HepG2 (cell line): ENCODE measurements around the gene HLA-DMB. TPM values are rescaled to one million over a fixed set of nuclear protein-coding genes. Genes with fewer than 3 reads are reported as not detected.

ENCODE experiments used
- CEBPG ChIP-seq: IDR thresholded peaks from 2 replicates; pipeline ENCODE4 v1.6.1; 2016
- DNMT3B ChIP-seq: conservative IDR thresholded peaks from 2 replicates; pipeline ENCODE4 v1.6.1; 2016; ENCODE audit warnings: missing biosample characterization, control low read depth
- FOXP1 ChIP-seq, 2 experiments: fragments of 450-650 bp in 1 of 2; IDR thresholded peaks; 2 replicates each; pipeline ENCODE4 v1.6.1; 2017 to 2018; ENCODE audit warnings: antibody characterized with exemption in 1 of 2
- HOXA9 ChIP-seq: sonication (generic); formaldehyde crosslinking; IDR thresholded peaks from 2 replicates; pipeline ENCODE4 v1.8.1; 2022; ENCODE audit warnings: missing genetic modification reagents, mild to moderate bottlenecking, moderate library complexity, borderline replicate concordance
- IRF9 ChIP-seq: sonication (generic); formaldehyde crosslinking; IDR thresholded peaks from 2 replicates; pipeline ENCODE4 v1.8.0; 2022; ENCODE audit warnings: missing genetic modification reagents, mild to moderate bottlenecking, borderline replicate concordance
- MAZ ChIP-seq, 2 experiments: sonication (generic) in 1 of 2; formaldehyde crosslinking in 1 of 2; IDR thresholded peaks; 2 replicates each; pipeline versions ENCODE4 v1.5.0 to v1.6.1; 2012 to 2020; ENCODE audit warnings: low read depth in 2 of 2, mild to moderate bottlenecking in 2 of 2, borderline replicate concordance in 1 of 2, improper control_type of control experiment in 1 of 2, low read length in 1 of 2, missing genetic modification reagents in 1 of 2, moderate library complexity in 1 of 2
- MXD3 ChIP-seq: IDR thresholded peaks from 2 replicates; pipeline ENCODE4 v1.6.1; 2016; ENCODE audit warnings: mild to moderate bottlenecking, missing biosample characterization, missing genetic modification reagents
- ZEB1 ChIP-seq: IDR thresholded peaks from 2 replicates; pipeline ENCODE4 v1.6.1; 2012; ENCODE audit warnings: mild to moderate bottlenecking, low read depth, inconsistent platforms; ENCODE audit not compliant: insufficient replicate concordance
- ZNF572 ChIP-seq: sonication (generic); formaldehyde crosslinking; IDR thresholded peaks from 2 replicates; pipeline ENCODE4 v1.5.1; 2020; ENCODE audit warnings: mild to moderate bottlenecking, missing genetic modification reagents
- polyA plus RNA-seq, 8 experiments: library from polyadenylated mRNA; depleted of rRNA in 3 of 8; stranded (reverse) in 7 of 8; unstranded in 1 of 8; fragments of >200 nt; fragmentation: Illumina TruSeq in 4 of 8; extraction: Trizol in 4 of 8; gene quantifications; 2 replicates each; pipeline versions ENCODE4 v1.2.1 to v1.2.3, GENCODE V29; 2011 to 2016; ENCODE audit warnings: low read depth in 4 of 8, missing spikeins in 1 of 8, mixed read lengths in 1 of 8; ENCODE audit not compliant: insufficient read depth in 1 of 8
- total RNA-seq, 5 experiments: library from RNA; depleted of rRNA; stranded (reverse); fragments of >200 nt; fragmentation: Illumina TruSeq; extraction: Trizol; gene quantifications; 2 replicates each; pipeline ENCODE4 v1.2.3, GENCODE V29; 2016; ENCODE audit warnings: low read depth in 1 of 5
- TF ChIP-seq, protein P1 (sequence below): sonication (generic); formaldehyde crosslinking; IDR thresholded peaks from 2 replicates; pipeline ENCODE4 v1.4.0; 2020; ENCODE audit warnings: low read depth, missing genetic modification reagents
- TF ChIP-seq, protein P2 (sequence below): sonication (generic); formaldehyde crosslinking; IDR thresholded peaks from 2 replicates; pipeline ENCODE4 v1.4.0; 2020; ENCODE audit warnings: missing genetic modification reagents
- TF ChIP-seq, protein P3 (sequence below): IDR thresholded peaks from 2 replicates; pipeline ENCODE4 v1.6.1; 2016; ENCODE audit warnings: missing compliant biosample characterization, missing genetic modification reagents, borderline replicate concordance
- TF ChIP-seq, protein P4 (sequence below): sonication (generic); formaldehyde crosslinking; IDR thresholded peaks from 2 replicates; pipeline ENCODE4 v1.4.0; 2020; ENCODE audit warnings: missing genetic modification reagents

The HLA-DMB gene
- total and polyA plus RNA-seq, 2 of the 13 experiments (the other 11 are each of a cell fraction or from before 2014, with no cell fraction given) = not detected

DNA sequence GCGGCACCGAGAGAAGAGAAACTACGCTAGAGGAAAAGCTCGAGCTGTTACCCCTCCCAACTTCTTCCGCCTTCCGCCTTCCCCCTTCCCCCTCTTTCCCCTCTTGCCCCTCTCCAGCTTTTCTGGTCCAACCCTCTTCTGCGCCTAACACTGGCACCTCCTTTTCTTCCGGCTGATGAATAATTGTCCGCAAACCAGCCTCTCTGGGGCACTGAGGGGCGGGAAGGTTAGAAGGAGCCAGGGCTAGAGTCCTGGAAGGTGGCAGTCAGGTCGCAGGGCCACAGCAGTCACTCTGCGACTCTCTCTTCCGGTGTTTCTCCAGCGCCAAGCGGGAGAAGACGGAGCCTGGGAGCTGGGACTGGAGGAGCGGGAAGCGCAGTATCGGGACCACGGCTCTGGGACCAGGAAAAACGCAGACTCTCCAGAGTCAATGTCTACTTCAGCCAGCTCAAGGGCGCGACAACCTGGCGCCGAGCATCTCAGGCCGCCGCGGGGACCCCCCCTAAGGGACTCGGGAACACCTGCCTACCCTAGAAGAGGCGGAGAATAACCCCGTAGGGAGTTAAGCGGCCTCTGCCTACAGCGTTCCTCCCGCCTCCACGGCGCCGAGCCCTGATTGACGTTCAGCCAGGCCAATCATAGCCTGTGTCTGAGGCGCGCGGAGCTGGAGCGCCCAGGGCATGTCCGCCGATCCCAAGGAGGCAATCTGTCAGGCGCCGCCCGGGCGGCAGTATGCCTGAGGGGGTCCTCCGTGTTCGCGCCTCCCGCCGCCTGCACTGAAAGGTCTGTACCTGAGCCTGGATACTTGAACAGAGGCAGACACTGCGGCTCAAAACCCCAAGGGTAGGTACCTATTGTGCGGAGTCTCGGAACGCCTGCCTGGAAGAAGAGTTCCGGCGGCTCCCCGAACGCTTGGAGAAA lies 46.5 kb downstream of the HLA-DMB start (continued):
- TF ChIP-seq HOXA9 (CRISPR knock-in tag) (peak; percentile 44; the same call in 1 of the 2 replicates), DNMT3B (CRISPR knock-in tag) (no peak; the same call in 1 of the 2 replicates), ZNF572 (0 out of 2 replicates have a peak, but pooled peaks have one; percentile 77), FOXP1 (IDR thresholded peaks at IDR 0.05) (no peak), FOXP1 (CRISPR knock-in tag; IDR thresholded peaks at IDR 0.05) (no peak), MXD3 (peak; percentile 52; the same call in 1 of the 2 replicates), IRF9 (peak; percentile 65; the same call in 1 of the 2 replicates), CEBPG (no peak), MAZ (IDR thresholded peaks at IDR 0.05; ENCODE audit: borderline replicate concordance, low read depth, low read length) (no peak), MAZ (CRISPR knock-in tag; IDR thresholded peaks at IDR 0.05; ENCODE audit: low read depth) (peak; percentile 67), ZEB1 (peak; percentile 52)
- TF ChIP-seq, protein P1, sequence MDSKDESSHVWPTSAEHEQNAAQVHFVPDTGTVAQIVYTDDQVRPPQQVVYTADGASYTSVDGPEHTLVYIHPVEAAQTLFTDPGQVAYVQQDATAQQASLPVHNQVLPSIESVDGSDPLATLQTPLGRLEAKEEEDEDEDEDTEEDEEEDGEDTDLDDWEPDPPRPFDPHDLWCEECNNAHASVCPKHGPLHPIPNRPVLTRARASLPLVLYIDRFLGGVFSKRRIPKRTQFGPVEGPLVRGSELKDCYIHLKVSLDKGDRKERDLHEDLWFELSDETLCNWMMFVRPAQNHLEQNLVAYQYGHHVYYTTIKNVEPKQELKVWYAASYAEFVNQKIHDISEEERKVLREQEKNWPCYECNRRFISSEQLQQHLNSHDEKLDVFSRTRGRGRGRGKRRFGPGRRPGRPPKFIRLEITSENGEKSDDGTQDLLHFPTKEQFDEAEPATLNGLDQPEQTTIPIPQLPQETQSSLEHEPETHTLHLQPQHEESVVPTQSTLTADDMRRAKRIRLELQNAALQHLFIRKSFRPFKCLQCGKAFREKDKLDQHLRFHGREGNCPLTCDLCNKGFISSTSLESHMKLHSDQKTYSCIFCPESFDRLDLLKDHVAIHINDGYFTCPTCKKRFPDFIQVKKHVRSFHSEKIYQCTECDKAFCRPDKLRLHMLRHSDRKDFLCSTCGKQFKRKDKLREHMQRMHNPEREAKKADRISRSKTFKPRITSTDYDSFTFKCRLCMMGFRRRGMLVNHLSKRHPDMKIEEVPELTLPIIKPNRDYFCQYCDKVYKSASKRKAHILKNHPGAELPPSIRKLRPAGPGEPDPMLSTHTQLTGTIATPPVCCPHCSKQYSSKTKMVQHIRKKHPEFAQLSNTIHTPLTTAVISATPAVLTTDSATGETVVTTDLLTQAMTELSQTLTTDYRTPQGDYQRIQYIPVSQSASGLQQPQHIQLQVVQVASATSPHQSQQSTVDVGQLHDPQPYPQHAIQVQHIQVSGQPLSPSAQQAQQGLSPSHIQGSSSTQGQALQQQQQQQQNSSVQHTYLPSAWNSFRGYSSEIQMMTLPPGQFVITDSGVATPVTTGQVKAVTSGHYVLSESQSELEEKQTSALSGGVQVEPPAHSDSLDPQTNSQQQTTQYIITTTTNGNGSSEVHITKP (CRISPR knock-in tag) = peak; percentile 76
- TF ChIP-seq, protein P2, sequence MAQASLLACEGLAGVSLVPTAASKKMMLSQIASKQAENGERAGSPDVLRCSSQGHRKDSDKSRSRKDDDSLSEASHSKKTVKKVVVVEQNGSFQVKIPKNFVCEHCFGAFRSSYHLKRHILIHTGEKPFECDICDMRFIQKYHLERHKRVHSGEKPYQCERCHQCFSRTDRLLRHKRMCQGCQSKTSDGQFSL (CRISPR knock-in tag) = peak; percentile 62; the same call in 1 of the 2 replicates
- TF ChIP-seq, protein P3, sequence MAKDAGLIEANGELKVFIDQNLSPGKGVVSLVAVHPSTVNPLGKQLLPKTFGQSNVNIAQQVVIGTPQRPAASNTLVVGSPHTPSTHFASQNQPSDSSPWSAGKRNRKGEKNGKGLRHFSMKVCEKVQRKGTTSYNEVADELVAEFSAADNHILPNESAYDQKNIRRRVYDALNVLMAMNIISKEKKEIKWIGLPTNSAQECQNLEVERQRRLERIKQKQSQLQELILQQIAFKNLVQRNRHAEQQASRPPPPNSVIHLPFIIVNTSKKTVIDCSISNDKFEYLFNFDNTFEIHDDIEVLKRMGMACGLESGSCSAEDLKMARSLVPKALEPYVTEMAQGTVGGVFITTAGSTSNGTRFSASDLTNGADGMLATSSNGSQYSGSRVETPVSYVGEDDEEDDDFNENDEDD = peak; percentile 90
- TF ChIP-seq, protein P4, sequence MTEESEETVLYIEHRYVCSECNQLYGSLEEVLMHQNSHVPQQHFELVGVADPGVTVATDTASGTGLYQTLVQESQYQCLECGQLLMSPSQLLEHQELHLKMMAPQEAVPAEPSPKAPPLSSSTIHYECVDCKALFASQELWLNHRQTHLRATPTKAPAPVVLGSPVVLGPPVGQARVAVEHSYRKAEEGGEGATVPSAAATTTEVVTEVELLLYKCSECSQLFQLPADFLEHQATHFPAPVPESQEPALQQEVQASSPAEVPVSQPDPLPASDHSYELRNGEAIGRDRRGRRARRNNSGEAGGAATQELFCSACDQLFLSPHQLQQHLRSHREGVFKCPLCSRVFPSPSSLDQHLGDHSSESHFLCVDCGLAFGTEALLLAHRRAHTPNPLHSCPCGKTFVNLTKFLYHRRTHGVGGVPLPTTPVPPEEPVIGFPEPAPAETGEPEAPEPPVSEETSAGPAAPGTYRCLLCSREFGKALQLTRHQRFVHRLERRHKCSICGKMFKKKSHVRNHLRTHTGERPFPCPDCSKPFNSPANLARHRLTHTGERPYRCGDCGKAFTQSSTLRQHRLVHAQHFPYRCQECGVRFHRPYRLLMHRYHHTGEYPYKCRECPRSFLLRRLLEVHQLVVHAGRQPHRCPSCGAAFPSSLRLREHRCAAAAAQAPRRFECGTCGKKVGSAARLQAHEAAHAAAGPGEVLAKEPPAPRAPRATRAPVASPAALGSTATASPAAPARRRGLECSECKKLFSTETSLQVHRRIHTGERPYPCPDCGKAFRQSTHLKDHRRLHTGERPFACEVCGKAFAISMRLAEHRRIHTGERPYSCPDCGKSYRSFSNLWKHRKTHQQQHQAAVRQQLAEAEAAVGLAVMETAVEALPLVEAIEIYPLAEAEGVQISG (CRISPR knock-in tag) = peak; percentile 72; the same call in 1 of the 2 replicates
